Endometrial microvascular endothelial cells (primary cell): ENCODE data around the gene GRM8. TPM values are rescaled to one million over a fixed set of nuclear protein-coding genes. Genes with fewer than 3 reads are reported as not detected.

Source experiments
- in situ Hi-C: cut with HindIII; loops from 2 replicates; pipeline ENCODE4 v1.10.0; 2017; ENCODE audit warnings: low sequenced_read_pairs, low pct_unique_long_range_greater_than_20kb; ENCODE audit errors: inconsistent ontology term
- total RNA-seq: library from RNA; depleted of rRNA; stranded (reverse); fragments of >200 nt; gene quantifications from one replicate; pipeline ENCODE4 v1.2.3, GENCODE V29; 2015; ENCODE audit errors: inconsistent ontology term

GRM8 gene
- total RNA-seq = not detected

GRCh38 chr7:127252778-127253280 is at the start of gene GRM8:
Gene GRM8 (minus strand): TSS chr7:127252941.
- in situ Hi-C loops = no loop called here

GRCh38 chr7:127290801-127291361 is 38.1 kb upstream of the GRM8 start:
- in situ Hi-C loops = no loop called here

- in situ Hi-C loops = no loop called here
These were observed 37.4 kb upstream of the GRM8 start for GRCh38 chr7:127290116-127290655.

GRCh38 chr7:127287133-127287532 is 34.4 kb upstream of the GRM8 start:
- in situ Hi-C loops = no loop called here

GRCh38 chr7:127270093-127270492 is 17.4 kb upstream of the GRM8 start:
- in situ Hi-C loops = no loop called here

GRCh38 chr7:127266047-127266446 is 13.3 kb upstream of the GRM8 start:
- in situ Hi-C loops = no loop called here

GRCh38 chr7:127264219-127264618 is 11.5 kb upstream of the GRM8 start:
- in situ Hi-C loops = no loop called here

- in situ Hi-C loops = no loop called here
These were observed 5.4 kb upstream of the GRM8 start for GRCh38 chr7:127258111-127258510.

GRCh38 chr7:127257086-127257485 is 4.3 kb upstream of the GRM8 start:
- in situ Hi-C loops = no loop called here

GRCh38 chr7:127256041-127256725 is 3.4 kb upstream of the GRM8 start:
- in situ Hi-C loops = no loop called here

GRCh38 chr7:127254163-127254684 is 1.5 kb upstream of the GRM8 start:
- in situ Hi-C loops = no loop called here

GRCh38 chr7:127253281-127254162 is 781 bp upstream of the GRM8 start:
- in situ Hi-C loops = no loop called here

GRCh38 chr7:127252377-127252713 is 396 bp downstream of the GRM8 start:
- in situ Hi-C loops = no loop called here

- in situ Hi-C loops = no loop called here
These were observed 1.0 kb downstream of the GRM8 start for GRCh38 chr7:127251465-127252376.

- in situ Hi-C loops = no loop called here
These were observed 1.7 kb downstream of the GRM8 start for GRCh38 chr7:127251036-127251464.

- in situ Hi-C loops = no loop called here
These were observed 2.3 kb downstream of the GRM8 start for GRCh38 chr7:127250312-127251035.

GRCh38 chr7:127245607-127246006 is 7.1 kb downstream of the GRM8 start:
- in situ Hi-C loops = no loop called here

GRCh38 chr7:127245002-127245401 is 7.7 kb downstream of the GRM8 start:
- in situ Hi-C loops = no loop called here
